HuH-7 (cell line): Measurements from ENCODE around the gene TLCD4.
"Not testable (repeated sequence)": the region's sequence is repeated elsewhere in the genome, so short reads cannot be mapped to it uniquely, and the experiment has no call there.

Source experiments
- DNase-seq: peaks from one replicate; pipeline ENCODE4 v3.0.0; 2011; ENCODE audit warnings: low spot score

The TLCD4 gene

DNA sequence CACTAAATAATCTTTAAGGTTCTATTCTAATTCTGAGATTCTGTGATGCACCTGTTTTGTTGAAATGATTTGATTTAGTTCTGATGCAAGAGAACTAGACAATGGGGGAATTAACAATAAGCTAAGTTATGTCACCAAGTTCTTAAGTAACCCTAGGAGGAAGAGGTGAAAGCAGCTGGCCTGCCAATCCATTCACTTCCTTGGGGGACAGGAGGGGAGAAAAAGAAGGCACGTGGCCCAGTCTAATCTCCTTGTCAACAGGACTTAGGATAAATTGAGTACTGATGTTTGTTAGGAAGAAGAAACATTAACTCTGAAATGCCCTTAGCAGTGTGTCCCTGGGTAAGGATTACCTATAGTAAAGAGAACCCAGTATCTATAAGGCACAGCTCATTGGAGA, 36.9 kb downstream of the TLCD4 start:
- no peak for DNase-seq

DNA sequence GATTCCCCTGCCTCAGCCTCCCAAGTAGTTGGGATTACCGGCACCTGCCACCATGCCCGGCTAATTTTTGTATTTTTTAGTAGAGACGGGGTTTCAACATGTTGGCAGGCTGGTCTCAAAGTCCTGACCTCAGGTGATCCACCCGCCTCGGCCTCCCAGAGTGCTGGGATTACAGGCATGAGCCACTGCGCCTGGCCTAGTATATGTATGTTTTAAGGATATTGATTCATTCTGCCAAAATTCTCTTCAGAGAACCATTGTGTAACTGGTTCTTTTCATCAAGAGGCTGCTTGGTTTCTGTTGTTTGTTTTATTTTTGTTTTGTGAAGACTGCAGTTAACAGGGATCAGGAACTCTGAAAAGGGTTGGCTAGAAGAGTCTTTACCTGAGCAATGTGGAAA, 48.4 kb downstream of the TLCD4 start:
- DNase-seq: not testable (repeated sequence)
